Memory B cell (primary cell): ENCODE measurements around the gene SPEN.
"Not testable (repeated sequence)": the region's sequence is repeated elsewhere in the genome, so short reads cannot be mapped to it uniquely, and the experiment has no call there.

Experiments
- ATAC-seq: fragments of 150-1000 bp; cut with Tn5 transposase; 2 replicates; pipeline ENCODE4 v1.10.0; 2021; ENCODE audit warnings: low read depth, mild to moderate bottlenecking, moderate library complexity
- DNase-seq, 2 donors: peaks; one replicate each; pipeline ENCODE4 v3.0.0; 2022; ENCODE audit warnings: low spot score in 2 of 2
- H3K27ac Mint-ChIP-seq: one replicate; pipeline ENCODE4 v1.8.0; 2022; ENCODE audit warnings: mild to moderate bottlenecking, moderate library complexity, mixed read lengths
- H3K27me3 Mint-ChIP-seq: one replicate; pipeline ENCODE4 v1.8.0; 2022; ENCODE audit warnings: mixed read lengths
- H3K36me3 Mint-ChIP-seq: one replicate; pipeline ENCODE4 v1.8.0; 2022; ENCODE audit warnings: mild to moderate bottlenecking, mixed read lengths
- H3K4me1 Mint-ChIP-seq: one replicate; pipeline ENCODE4 v1.8.0; 2022; ENCODE audit warnings: mixed read lengths
- H3K4me3 Mint-ChIP-seq: one replicate; pipeline ENCODE4 v1.8.0; 2022; ENCODE audit warnings: mild to moderate bottlenecking, moderate library complexity, mixed read lengths
- H3K9me3 Mint-ChIP-seq: one replicate; pipeline ENCODE4 v1.8.0; 2022; ENCODE audit warnings: mixed read lengths

SPEN gene

GRCh38 chr1:15915991-15916390 is 68.5 kb downstream of the SPEN start:
- H3K4me3 Mint-ChIP-seq, result peak overlapping the region; percentile 7
- DNase-seq, result no peak
- no peaks in the 10 kb centered on the region for H3K9me3 Mint-ChIP-seq
- H3K27me3 Mint-ChIP-seq, result no peaks in the 10 kb centered on the region
- peaks cover 27% of the 10 kb centered on the region for H3K36me3 Mint-ChIP-seq
- ATAC-seq, result no peak
- peaks cover 14% of the 10 kb centered on the region for H3K4me1 Mint-ChIP-seq
- peak overlapping the region; percentile 24 for H3K27ac Mint-ChIP-seq

DNA sequence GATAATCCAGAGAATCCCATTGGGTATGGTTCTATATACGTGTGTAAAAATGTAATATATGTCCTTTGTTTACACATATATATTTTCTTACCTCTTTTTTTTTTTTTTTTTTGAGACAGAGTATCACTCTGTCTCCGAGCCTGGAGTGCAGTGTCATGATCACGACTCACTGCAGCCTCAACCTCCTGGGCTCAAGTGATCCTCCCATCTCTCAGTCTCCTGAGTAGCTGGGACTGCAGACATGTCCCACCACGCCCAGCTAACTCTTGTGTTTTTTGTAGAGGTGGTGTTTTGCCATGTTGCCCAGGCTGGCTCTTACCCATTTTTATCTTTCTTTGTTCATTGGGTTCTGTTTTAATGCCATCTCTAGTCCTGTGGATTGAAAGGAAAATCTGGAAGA is 68.9 kb downstream of the SPEN start:
- Mint-ChIP-seq H3K4me3 (no peak overlapping the region), H3K36me3 (peaks cover 26% of the 10 kb centered on the region), H3K27ac (peak overlapping the region; percentile 58), H3K9me3 (no peaks in the 10 kb centered on the region), H3K4me1 (peaks cover 14% of the 10 kb centered on the region), H3K27me3 (no peaks in the 10 kb centered on the region)
- no peak for ATAC-seq
- DNase-seq, result no peak

- Mint-ChIP-seq H3K27ac (peak overlapping the region; percentile 58), H3K27me3 (no peaks in the 10 kb centered on the region), H3K36me3 (peaks cover 25% of the 10 kb centered on the region), H3K9me3 (no peaks in the 10 kb centered on the region), H3K4me3 (no peak overlapping the region), H3K4me1 (peaks cover 14% of the 10 kb centered on the region)
- DNase-seq, result no peak
- peak; percentile 38 for ATAC-seq
Measured at GRCh38 chr1:15916916-15917315, 69.4 kb downstream of the SPEN start.

- peaks cover 25% of the 10 kb centered on the region for H3K36me3 Mint-ChIP-seq
- ATAC-seq, result no peak
- H3K4me1 Mint-ChIP-seq, result peaks cover 14% of the 10 kb centered on the region
Measured at GRCh38 chr1:15918962-15919715, 71.6 kb downstream of the SPEN start.

DNA sequence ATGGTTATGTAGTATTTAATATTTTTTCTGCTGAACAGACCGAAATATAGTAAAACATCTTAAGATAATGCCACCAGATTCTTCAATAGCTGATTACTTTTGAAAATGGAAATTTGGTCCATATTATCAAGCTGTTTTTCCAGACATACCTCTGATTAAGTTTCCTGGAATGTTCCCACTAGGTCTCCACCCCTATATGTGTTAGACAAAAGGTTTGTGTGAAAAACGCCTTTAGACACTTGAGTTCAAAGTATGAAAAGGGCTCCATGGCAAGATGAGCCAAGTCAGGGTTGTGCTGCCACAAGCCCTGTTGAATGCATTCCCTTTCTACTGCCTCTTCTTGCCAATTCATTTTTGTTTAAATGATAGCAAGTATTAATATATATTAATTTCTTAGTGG is 75.7 kb downstream of the SPEN start:
- no peak for DNase-seq

More at GRCh38 chr1:15918962-15919715, 71.6 kb downstream of the SPEN start:
- H3K9me3 Mint-ChIP-seq, result no peaks in the 10 kb centered on the region
- DNase-seq, result no peak
- peak overlapping the region; percentile 60 for H3K27ac Mint-ChIP-seq
- H3K27me3 Mint-ChIP-seq, result no peaks in the 10 kb centered on the region
- no peak overlapping the region for H3K4me3 Mint-ChIP-seq

DNA sequence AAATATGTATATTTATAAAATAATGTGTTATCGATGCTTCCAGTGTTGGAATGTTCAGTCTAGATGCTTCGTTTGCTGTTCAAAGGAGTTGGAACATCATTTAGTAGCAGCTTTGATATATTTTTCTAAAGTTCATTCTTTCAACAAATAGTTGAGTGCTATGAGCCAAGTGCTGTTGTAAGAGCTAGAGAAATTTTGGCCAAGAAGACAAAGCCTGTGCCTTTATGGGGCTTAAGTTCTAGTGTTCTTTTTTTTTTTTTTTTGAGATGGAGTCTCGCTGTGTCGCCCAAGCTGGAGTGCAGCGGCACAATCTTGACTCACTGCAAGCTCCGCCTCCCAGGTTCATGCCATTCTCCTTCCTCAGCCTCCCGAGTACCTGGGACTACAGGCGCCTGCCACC is 78.9 kb downstream of the SPEN start:
- not testable (repeated sequence) for H3K4me1 Mint-ChIP-seq, DNase-seq, H3K9me3 Mint-ChIP-seq, H3K27me3 Mint-ChIP-seq, H3K27ac Mint-ChIP-seq, ATAC-seq, H3K4me3 Mint-ChIP-seq
- H3K36me3 Mint-ChIP-seq, result peaks cover 42% of the 10 kb centered on the region

More for the DNA sequence above, 75.7 kb downstream of the SPEN start:
- Mint-ChIP-seq H3K36me3 (peaks cover 22% of the 10 kb centered on the region), H3K27me3 (no peaks in the 10 kb centered on the region), H3K9me3 (no peaks in the 10 kb centered on the region), H3K27ac (no peak overlapping the region), H3K4me3 (no peak overlapping the region), H3K4me1 (peaks cover 3% of the 10 kb centered on the region)
- ATAC-seq, result no peak

DNA sequence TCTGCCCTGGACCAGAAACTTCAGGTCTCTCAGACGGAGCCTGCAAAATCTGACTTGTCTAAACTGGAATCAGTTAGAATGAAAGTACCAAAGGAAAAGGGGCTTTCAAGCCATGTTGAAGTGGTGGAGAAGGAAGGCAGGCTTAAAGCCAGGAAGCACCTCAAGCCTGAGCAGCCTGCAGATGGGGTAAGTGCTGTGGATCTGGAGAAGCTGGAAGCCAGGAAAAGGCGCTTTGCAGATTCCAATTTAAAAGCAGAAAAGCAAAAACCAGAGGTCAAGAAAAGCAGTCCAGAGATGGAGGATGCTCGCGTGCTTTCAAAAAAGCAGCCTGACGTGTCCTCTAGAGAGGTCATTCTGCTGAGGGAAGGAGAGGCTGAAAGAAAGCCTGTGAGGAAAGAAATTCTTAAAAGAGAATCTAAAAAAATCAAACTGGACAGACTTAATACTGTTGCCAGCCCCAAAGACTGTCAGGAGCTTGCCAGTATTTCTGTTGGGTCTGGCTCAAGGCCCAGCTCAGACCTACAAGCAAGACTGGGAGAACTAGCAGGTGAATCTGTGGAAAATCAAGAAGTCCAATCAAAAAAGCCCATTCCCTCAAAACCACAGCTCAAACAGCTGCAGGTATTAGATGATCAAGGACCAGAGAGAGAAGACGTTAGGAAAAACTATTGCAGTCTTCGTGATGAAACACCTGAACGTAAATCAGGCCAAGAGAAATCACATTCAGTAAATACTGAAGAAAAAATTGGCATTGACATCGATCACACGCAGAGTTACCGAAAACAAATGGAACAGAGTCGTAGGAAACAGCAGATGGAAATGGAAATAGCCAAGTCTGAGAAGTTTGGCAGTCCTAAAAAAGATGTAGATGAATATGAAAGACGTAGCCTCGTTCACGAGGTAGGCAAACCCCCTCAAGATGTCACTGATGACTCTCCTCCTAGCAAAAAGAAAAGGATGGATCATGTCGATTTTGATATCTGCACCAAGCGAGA is 81.8 kb downstream of the SPEN start:
- peaks cover 49% of the 10 kb centered on the region for H3K36me3 Mint-ChIP-seq
- DNase-seq (no peak), ATAC-seq (no peak)
- H3K27ac Mint-ChIP-seq, result peak overlapping the region; percentile 5
- no peak overlapping the region for H3K4me3 Mint-ChIP-seq
- H3K4me1 Mint-ChIP-seq, result peaks cover 2% of the 10 kb centered on the region
- no peaks in the 10 kb centered on the region for H3K27me3 Mint-ChIP-seq
- no peaks in the 10 kb centered on the region for H3K9me3 Mint-ChIP-seq

DNA sequence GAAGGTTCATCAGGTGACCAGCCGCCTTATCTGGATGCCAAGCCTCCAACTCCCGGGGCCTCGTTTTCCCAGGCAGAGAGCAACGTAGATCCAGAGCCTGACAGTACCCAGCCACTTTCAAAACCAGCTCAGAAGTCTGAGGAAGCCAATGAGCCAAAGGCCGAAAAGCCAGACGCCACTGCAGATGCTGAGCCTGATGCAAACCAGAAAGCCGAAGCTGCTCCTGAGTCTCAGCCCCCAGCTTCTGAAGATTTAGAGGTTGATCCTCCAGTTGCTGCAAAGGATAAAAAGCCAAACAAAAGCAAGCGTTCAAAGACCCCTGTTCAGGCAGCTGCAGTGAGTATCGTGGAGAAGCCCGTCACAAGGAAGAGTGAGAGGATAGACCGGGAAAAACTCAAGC is 83.9 kb downstream of the SPEN start:
- Mint-ChIP-seq H3K27ac (peak overlapping the region; percentile 45), H3K27me3 (no peaks in the 10 kb centered on the region), H3K4me3 (no peak overlapping the region), H3K9me3 (no peaks in the 10 kb centered on the region), H3K36me3 (peaks cover 56% of the 10 kb centered on the region), H3K4me1 (peaks cover 2% of the 10 kb centered on the region)
- ATAC-seq (no peak), DNase-seq (no peak)

DNA sequence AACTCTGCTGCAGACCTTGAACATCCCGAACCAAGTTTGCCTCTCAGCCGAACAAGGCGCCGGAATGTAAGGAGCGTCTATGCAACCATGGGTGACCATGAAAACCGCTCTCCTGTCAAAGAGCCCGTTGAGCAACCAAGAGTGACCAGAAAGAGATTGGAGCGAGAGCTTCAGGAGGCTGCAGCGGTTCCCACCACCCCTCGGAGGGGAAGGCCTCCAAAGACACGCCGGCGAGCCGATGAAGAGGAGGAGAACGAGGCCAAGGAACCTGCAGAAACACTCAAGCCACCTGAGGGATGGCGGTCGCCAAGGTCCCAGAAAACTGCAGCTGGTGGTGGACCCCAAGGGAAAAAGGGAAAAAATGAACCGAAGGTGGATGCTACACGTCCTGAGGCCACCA is 84.4 kb downstream of the SPEN start:
- H3K4me3 Mint-ChIP-seq, result no peak overlapping the region

DNA sequence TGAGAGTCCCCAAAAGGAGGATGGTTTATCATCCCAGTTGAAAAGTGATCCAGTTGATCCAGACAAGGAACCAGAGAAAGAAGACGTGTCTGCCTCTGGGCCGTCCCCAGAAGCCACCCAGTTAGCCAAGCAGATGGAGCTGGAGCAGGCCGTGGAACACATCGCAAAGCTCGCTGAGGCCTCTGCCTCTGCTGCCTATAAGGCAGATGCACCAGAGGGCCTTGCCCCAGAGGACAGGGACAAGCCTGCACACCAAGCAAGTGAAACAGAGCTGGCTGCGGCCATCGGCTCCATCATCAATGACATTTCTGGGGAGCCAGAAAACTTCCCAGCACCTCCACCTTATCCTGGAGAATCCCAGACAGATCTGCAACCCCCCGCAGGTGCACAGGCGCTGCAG is 85.1 kb downstream of the SPEN start:
- no peak for DNase-seq
- Mint-ChIP-seq H3K9me3 (no peaks in the 10 kb centered on the region), H3K4me3 (no peak overlapping the region), H3K27ac (no peak overlapping the region), H3K36me3 (peaks cover 59% of the 10 kb centered on the region), H3K4me1 (peaks cover 6% of the 10 kb centered on the region), H3K27me3 (no peaks in the 10 kb centered on the region)
- no peak for ATAC-seq

More for the DNA sequence above, 84.4 kb downstream of the SPEN start:
- ATAC-seq (no peak), DNase-seq (no peak)
- Mint-ChIP-seq H3K27ac (peak overlapping the region; percentile 45), H3K4me1 (peaks cover 2% of the 10 kb centered on the region), H3K9me3 (no peaks in the 10 kb centered on the region), H3K27me3 (no peaks in the 10 kb centered on the region), H3K36me3 (peaks cover 56% of the 10 kb centered on the region)

- H3K36me3 Mint-ChIP-seq, result peaks cover 56% of the 10 kb centered on the region
- DNase-seq (no peak), ATAC-seq (no peak)
- H3K27ac Mint-ChIP-seq, result no peak overlapping the region
- H3K27me3 Mint-ChIP-seq, result no peaks in the 10 kb centered on the region
- peaks cover 6% of the 10 kb centered on the region for H3K4me1 Mint-ChIP-seq
- H3K9me3 Mint-ChIP-seq, result no peaks in the 10 kb centered on the region
- no peak overlapping the region for H3K4me3 Mint-ChIP-seq
Measured at GRCh38 chr1:15933684-15934083, 86.2 kb downstream of the SPEN start.

DNA sequence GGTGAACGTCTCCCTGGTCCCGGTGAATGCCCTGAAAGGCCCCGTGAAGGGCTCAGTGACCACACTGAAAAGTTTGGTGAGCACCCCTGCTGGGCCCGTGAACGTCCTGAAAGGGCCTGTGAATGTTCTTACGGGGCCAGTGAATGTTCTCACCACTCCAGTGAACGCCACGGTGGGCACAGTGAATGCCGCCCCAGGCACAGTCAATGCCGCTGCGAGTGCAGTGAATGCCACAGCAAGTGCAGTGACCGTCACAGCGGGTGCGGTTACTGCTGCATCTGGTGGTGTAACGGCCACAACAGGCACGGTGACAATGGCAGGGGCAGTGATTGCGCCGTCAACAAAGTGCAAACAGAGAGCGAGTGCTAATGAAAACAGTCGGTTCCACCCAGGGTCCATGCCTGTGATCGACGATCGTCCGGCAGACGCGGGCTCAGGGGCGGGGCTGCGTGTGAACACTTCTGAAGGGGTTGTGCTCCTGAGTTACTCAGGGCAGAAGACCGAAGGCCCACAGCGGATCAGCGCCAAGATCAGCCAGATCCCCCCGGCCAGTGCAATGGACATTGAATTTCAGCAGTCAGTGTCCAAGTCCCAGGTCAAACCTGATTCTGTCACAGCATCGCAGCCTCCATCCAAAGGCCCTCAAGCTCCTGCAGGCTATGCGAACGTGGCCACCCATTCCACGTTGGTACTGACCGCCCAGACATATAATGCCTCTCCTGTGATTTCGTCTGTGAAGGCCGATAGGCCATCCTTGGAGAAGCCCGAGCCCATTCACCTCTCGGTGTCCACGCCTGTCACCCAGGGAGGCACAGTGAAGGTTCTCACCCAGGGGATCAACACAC is 86.9 kb downstream of the SPEN start:
- Mint-ChIP-seq H3K4me1 (peaks cover 6% of the 10 kb centered on the region), H3K27me3 (no peaks in the 10 kb centered on the region), H3K36me3 (peaks cover 53% of the 10 kb centered on the region), H3K9me3 (no peaks in the 10 kb centered on the region), H3K4me3 (no peak overlapping the region), H3K27ac (no peak overlapping the region)
- DNase-seq (no peak), ATAC-seq (no peak)

DNA sequence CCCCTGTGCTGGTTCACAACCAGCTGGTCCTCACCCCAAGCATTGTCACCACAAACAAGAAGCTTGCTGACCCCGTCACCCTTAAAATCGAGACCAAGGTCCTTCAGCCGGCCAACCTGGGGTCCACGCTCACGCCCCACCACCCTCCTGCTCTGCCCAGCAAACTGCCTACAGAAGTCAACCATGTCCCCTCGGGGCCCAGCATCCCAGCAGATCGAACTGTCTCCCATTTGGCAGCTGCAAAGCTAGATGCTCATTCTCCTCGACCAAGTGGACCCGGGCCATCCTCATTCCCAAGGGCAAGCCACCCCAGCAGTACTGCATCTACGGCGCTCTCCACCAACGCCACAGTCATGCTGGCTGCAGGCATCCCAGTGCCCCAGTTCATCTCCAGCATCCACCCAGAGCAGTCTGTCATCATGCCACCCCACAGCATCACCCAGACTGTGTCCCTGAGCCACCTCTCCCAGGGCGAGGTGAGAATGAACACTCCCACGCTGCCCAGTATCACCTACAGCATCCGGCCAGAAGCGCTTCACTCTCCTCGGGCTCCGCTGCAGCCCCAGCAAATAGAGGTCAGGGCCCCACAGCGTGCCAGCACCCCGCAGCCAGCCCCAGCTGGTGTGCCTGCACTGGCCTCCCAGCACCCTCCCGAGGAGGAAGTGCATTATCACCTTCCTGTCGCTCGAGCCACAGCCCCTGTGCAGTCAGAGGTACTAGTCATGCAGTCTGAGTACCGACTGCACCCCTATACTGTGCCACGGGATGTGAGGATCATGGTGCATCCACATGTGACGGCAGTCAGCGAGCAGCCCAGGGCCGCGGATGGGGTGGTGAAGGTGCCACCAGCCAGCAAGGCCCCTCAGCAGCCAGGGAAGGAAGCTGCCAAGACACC is 87.8 kb downstream of the SPEN start:
- peak overlapping the region; percentile 60 for H3K27ac Mint-ChIP-seq
- no peaks in the 10 kb centered on the region for H3K9me3 Mint-ChIP-seq
- DNase-seq, result no peak
- peaks cover 6% of the 10 kb centered on the region for H3K4me1 Mint-ChIP-seq
- ATAC-seq, result no peak
- H3K27me3 Mint-ChIP-seq, result no peaks in the 10 kb centered on the region
- peaks cover 48% of the 10 kb centered on the region for H3K36me3 Mint-ChIP-seq
- no peak overlapping the region for H3K4me3 Mint-ChIP-seq
